Hepatocyte (in vitro differentiated cells): ENCODE results near the gene ZNF76. TPM values are rescaled to one million over a fixed set of nuclear protein-coding genes. Genes with fewer than 3 reads are reported as not detected.

ENCODE experiments used
- DNase-seq: peaks from one replicate; pipeline ENCODE4 v3.0.0-alpha.2; 2016; ENCODE audit warnings: low spot score
- H2AFZ ChIP-seq: fragments of 200-600 bp; sonication (generic); 2 replicates; pipeline ENCODE4 v1.6.0; 2016; ENCODE audit warnings: antibody characterized with exemption, mild to moderate bottlenecking
- H3K27ac ChIP-seq: fragments of 200-600 bp; sonication (generic); 2 replicates; pipeline ENCODE4 v1.5.1; 2016; ENCODE audit warnings: mild to moderate bottlenecking
- H3K27me3 ChIP-seq: fragments of 200-600 bp; sonication (generic); 2 replicates; pipeline ENCODE4 v1.6.1; 2016
- H3K36me3 ChIP-seq: fragments of 200-600 bp; sonication (generic); replicated peaks from 2 replicates; pipeline ENCODE4 v1.5.1; 2016; ENCODE audit warnings: low read depth; ENCODE audit not compliant: insufficient read depth
- H3K4me1 ChIP-seq: fragments of 200-600 bp; sonication (generic); 2 replicates; pipeline ENCODE4 v1.5.1; 2016; ENCODE audit warnings: mild to moderate bottlenecking, moderate library complexity; ENCODE audit not compliant: insufficient read depth
- H3K4me2 ChIP-seq: fragments of 200-600 bp; sonication (generic); 2 replicates; pipeline ENCODE4 v1.6.0; 2016
- H3K4me3 ChIP-seq: fragments of 200-600 bp; sonication (generic); 2 replicates; pipeline ENCODE4 v1.5.1; 2016; ENCODE audit warnings: mild to moderate bottlenecking
- H3K79me2 ChIP-seq: fragments of 200-600 bp; sonication (generic); 2 replicates; pipeline ENCODE4 v1.6.0; 2017; ENCODE audit warnings: mild to moderate bottlenecking
- H3K9me2 ChIP-seq: fragments of 200-600 bp; sonication (generic); replicated peaks from 2 replicates; pipeline ENCODE4 v1.6.0; 2017; ENCODE audit warnings: mild to moderate bottlenecking; ENCODE audit not compliant: insufficient read depth
- H3K9me3 ChIP-seq: fragments of 200-600 bp; sonication (generic); 2 replicates; pipeline ENCODE4 v1.5.1; 2016; ENCODE audit warnings: low read depth, mild to moderate bottlenecking
- H4K20me1 ChIP-seq: fragments of 200-600 bp; sonication (generic); 2 replicates; pipeline ENCODE4 v1.6.0; 2016; ENCODE audit warnings: mild to moderate bottlenecking; ENCODE audit not compliant: insufficient read depth, poor library complexity, severe bottlenecking
- CTCF ChIP-seq: fragments of 200-600 bp; sonication (generic); IDR thresholded peaks from 2 replicates; pipeline ENCODE4 v1.5.1; 2016; ENCODE audit warnings: antibody characterized with exemption, mild to moderate bottlenecking; ENCODE audit not compliant: poor library complexity
- EZH2 ChIP-seq: fragments of 200-600 bp; sonication (generic); IDR thresholded peaks from 2 replicates; pipeline ENCODE4 v1.6.1; 2016; ENCODE audit warnings: antibody characterized with exemption, mild to moderate bottlenecking, borderline replicate concordance
- EZH2phosphoT487 ChIP-seq: fragments of 200-600 bp; sonication (generic); IDR thresholded peaks from one replicate; pipeline ENCODE4 v1.6.1; 2018; ENCODE audit warnings: antibody characterized with exemption, mild to moderate bottlenecking, low read depth, moderate library complexity; ENCODE audit not compliant: unreplicated experiment, severe bottlenecking
- WGBS: methylation state at CpG from one replicate; pipeline ENCODE4 v1.1.6; 2016; ENCODE audit warnings: low lambda C conversion rate; ENCODE audit errors: missing lambda C conversion rate; 5-methylcytosine and 5-hydroxymethylcytosine counted together
- polyA plus RNA-seq: library from polyadenylated mRNA; unstranded; fragments of >200 nt; fragmentation: Nextera tagmentation; extraction: Ambion mirVana; gene quantifications from 2 replicates; pipeline ENCODE4 v1.2.1, GENCODE V29; 2016
- total RNA-seq: library from RNA; depleted of rRNA; stranded (reverse); fragments of >200 nt; gene quantifications from 2 replicates; pipeline ENCODE4 v1.2.3, GENCODE V29; 2014

Gene ZNF76
- total and polyA plus RNA-seq, 2 experiments from 2014 or later = 17.0 to 28.0 TPM

GRCh38 chr6:35318196-35319171 lies 58.9 kb downstream of the ZNF76 start:
- TF ChIP-seq CTCF = peak; percentile 7
- no peak for TF ChIP-seq EZH2
- no peak for TF ChIP-seq EZH2phosphoT487
- peak overlapping the region; percentile 84 for H3K27ac ChIP-seq
- no peaks in the 10 kb centered on the region for H3K36me3 ChIP-seq
- peaks cover 8% of the 10 kb centered on the region for H3K4me1 ChIP-seq
- DNase-seq = peak; percentile 93
- peak overlapping the region; percentile 95 for H3K4me2 ChIP-seq
- H4K20me1 ChIP-seq = no peaks in the 10 kb centered on the region
- no peaks in the 10 kb centered on the region for H3K79me2 ChIP-seq
- peak overlapping the region; percentile 89 for H2AFZ ChIP-seq
- H3K9me2 ChIP-seq = no peaks in the 10 kb centered on the region
- peak overlapping the region; percentile 32 for H3K4me3 ChIP-seq
- no peaks in the 10 kb centered on the region for H3K27me3 ChIP-seq
- 12% methylated on average over 48 of the region's 55 CpGs for WGBS
- no peaks in the 10 kb centered on the region for H3K9me3 ChIP-seq

GRCh38 chr6:35319346-35320030 lies 60.0 kb downstream of the ZNF76 start:
- H3K79me2 ChIP-seq = no peaks in the 10 kb centered on the region
- H3K4me2 ChIP-seq = peak overlapping the region; percentile 95
- no peaks in the 10 kb centered on the region for H3K9me2 ChIP-seq
- H4K20me1 ChIP-seq = no peaks in the 10 kb centered on the region
- H3K27me3 ChIP-seq = no peaks in the 10 kb centered on the region
- H3K4me3 ChIP-seq = no peak overlapping the region
- no peak for DNase-seq
- no peak overlapping the region for H2AFZ ChIP-seq
- H3K36me3 ChIP-seq = no peaks in the 10 kb centered on the region
- TF ChIP-seq EZH2 (no peak), EZH2phosphoT487 (no peak), CTCF (no peak)
- no peaks in the 10 kb centered on the region for H3K9me3 ChIP-seq
- H3K27ac ChIP-seq = no peak overlapping the region
- peaks cover 8% of the 10 kb centered on the region for H3K4me1 ChIP-seq
- WGBS = 91% methylated on average over 20 of the region's 20 CpGs

- Histone ChIP-seq H3K79me2 (no peaks in the 10 kb centered on the region), H3K4me2 (no peak overlapping the region), H3K9me3 (no peaks in the 10 kb centered on the region), H2AFZ (no peak overlapping the region), H4K20me1 (no peaks in the 10 kb centered on the region), H3K4me1 (peaks cover 8% of the 10 kb centered on the region), H3K9me2 (no peaks in the 10 kb centered on the region), H3K4me3 (no peak overlapping the region), H3K27ac (no peak overlapping the region), H3K36me3 (no peaks in the 10 kb centered on the region), H3K27me3 (no peaks in the 10 kb centered on the region)
- TF ChIP-seq CTCF (no peak), EZH2 (no peak), EZH2phosphoT487 (no peak)
- 85% methylated on average over 2 of the region's 2 CpGs for WGBS
- no peak for DNase-seq
These were observed 60.5 kb downstream of the ZNF76 start for GRCh38 chr6:35320031-35320410.
